HG03175 (cell line): Measurements from ENCODE around the gene DTL.

Experiments used
- ATAC-seq: cut with Tn5 transposase; IDR thresholded peaks from one replicate; pipeline ENCODE4 v1.9.1; 2021; ENCODE audit warnings: mild to moderate bottlenecking, moderate library complexity; ENCODE audit not compliant: unreplicated experiment

Gene DTL

DNA sequence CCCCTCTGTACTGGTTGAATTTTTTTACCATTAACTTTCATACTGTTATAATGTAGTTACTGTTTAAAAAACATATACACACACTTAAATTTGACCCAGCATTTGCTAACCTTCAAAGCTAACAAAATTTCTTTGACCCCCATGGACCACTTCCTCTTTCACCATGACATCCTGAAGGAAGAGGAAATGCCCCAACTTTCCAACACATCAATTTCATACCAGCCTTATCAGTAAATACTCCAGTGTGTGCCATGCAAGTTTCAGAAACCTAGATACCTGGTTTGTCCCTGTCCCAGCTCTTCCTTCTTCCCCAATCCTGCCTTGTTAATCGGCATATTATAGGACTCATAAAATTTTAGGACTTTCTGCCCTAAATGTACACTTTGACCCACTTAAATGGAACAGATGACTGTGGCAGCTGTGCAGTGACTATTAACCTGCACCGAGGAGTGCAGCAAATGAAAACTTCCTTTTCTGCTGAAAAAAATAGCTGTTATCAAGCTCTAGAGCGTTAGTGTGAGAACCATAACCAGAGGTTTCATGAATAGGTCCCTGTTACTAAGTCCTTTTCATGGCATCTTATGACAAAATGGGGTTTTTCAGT lies 54.1 kb downstream of the DTL start:
- ATAC-seq = no peak

- ATAC-seq = no peak
Observed at GRCh38 chr1:212091438-212092121, 56.0 kb downstream of the DTL start.

GRCh38 chr1:212097360-212097759 lies 61.8 kb downstream of the DTL start:
- no peak for ATAC-seq

DNA sequence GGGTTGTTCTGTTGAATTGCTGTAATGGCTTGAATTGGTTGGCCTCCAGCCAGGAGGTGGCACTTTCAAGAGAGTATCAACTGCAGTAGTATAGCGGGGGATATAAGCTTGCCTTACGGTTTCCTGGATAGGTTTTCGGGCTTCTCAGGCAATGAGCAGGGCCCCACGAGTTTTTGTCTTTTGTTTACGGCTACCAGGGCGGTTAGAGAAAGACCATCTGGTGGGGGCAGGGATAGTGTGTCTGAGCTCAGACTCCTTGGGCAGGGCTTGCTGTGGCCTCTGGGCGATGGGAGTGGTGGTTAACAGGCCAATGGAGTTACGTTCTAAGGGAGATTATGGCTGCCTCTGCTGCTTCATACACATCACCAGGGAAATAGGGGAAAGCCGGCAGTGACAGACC lies 62.8 kb downstream of the DTL start:
- no peak for ATAC-seq

DNA sequence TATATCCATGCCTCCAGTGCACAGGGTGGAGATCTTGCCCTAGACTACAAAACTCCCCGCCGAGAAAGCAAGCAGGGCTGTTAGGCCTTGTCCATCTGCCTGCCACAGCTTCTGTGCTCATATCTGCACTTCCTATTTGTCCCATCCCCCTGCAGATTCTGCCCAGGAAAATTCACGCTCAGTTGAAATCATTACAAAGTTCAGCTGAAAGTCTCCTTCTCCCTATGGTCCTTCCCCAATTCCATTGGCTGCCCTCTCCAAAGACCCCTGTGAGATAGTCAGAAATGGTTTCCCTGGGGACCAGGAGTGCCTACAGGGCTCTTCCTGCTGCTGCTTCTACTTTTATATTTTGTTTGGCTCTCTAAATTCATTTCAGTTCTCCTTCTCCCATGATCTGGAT lies 63.2 kb downstream of the DTL start:
- no peak for ATAC-seq

DNA sequence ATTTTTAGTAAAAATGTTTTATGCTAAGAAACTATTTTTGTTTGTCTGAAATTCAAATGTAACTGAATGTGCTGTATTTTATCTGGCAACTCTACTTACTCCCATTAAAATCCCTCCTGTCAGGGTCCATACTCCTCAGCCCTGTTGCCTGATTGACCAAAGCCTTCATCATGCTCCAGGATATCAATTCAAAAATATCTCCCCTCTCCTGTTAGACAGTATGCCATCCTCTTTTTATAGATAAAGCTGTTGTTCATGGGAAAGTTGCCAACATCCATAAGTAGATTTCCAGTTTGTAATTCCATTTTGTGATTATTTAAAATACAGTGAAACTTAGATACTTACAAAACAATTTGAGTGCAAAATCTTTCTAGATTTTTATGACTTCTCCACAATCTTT lies 65.7 kb downstream of the DTL start:
- no peak for ATAC-seq

DNA sequence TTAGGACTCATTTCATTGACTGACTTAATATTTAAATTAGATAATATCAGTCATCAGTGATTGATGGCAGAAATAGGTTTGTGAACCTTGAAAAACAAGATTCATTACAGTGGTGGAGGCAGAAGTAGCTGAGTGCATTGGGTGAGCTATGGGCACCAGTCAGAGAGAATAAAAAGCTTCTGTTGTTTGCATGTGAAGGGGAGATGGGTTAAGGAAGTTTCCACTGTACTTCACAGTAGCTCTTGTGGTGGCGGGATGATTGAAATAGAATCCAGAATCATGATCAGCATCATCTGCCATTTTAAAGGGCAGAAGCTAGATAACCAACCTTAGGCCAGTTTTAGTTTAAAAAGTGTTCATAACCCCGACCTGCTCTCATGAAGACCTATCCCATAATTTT lies 66.2 kb downstream of the DTL start:
- ATAC-seq = no peak

DNA sequence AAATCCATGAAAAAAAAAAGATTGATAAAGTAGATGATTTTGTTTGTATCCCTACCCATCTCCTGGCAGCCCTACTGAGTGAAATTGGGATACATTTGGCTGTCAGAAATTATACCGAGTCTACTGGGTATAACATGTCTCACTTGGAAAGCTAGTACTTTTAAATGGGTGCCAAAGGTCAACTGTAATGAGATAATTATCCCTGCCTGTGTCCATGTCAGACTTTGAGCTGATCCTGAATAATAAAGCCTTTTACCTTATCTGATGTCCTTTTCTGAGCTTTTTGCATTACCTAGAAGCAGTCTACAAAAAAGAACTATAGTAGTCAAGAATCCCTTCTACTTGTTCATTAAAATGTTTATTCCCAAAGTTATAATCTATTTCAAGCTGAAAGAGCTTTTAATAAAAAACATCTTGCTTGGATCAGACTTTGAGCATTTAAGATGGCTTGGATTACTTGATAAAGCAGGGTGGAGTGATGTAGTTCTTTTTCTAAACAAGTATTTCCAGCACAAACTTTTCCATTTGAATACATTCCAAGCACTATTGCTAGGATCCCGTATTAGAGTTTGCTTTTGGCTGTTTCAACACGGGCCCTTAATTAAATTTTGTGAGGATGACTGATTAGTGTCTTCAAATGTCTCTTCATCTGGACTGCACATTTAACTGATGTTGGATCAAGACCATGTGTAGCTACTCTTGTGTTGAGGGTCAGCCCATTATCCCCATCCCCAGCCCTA lies 69.2 kb downstream of the DTL start:
- ATAC-seq = no peak

DNA sequence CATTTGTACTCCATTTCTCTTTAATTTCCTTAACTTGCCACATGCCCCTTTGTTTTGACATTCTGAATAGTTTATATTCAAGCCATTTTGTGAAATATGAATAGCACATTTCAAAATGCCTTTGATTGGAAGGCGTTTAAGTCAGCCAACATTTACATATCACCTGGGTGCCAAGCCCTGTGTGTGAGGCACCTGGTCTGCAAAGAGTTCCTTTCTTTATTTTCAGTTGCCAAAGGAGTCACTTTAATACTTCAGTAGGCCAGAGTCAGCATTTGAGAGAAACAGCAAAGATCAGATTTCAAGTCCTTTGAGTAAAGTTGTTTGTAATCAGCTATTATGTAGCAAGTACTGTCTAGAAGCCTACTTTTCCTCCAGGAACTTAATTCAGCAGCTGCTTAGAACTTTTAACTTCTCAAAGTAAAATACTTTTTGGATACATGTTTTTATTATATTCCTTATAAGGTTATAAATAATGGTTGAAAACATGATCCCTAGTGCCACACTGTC lies 70.8 kb downstream of the DTL start:
- no peak for ATAC-seq

DNA sequence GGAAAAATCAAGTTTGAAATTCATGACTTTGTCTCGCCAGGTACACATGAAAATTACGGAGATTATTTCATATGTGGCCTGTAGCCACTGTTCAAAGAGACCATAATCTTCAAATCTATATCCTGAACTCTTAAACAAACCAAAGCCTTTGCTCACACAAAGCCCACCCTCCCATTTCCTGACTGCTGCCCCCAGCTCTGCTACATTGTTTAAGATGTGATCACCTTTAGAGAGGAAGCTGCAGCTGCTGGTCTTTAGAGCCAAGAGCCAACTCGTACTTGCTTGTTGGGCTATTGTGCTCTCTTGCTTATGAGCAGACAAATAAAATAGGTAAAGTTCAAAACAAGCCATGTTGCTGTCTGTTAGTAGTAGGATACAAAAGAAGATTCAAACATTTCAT lies 71.9 kb downstream of the DTL start:
- no peak for ATAC-seq

DNA sequence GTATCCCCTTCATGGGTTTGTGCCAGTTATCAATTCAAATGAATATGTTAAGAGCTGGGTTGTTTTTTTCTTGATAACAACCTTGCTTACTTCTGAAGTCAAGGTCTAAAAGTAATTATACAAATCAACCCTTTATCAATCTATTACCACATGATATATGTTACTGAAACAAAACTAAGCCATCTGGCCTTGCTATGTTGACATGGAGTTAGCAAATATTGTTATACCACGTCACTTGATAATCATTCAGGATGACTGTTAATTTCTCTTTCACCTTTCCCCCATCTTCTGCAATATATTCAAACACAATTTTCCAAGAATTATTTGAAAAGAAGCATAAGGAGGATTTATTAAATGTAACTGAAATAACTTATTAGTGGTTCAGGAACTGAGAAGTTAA lies 72.6 kb downstream of the DTL start:
- ATAC-seq = no peak

GRCh38 chr1:212108981-212109380 lies 73.4 kb downstream of the DTL start:
- ATAC-seq = no peak

DNA sequence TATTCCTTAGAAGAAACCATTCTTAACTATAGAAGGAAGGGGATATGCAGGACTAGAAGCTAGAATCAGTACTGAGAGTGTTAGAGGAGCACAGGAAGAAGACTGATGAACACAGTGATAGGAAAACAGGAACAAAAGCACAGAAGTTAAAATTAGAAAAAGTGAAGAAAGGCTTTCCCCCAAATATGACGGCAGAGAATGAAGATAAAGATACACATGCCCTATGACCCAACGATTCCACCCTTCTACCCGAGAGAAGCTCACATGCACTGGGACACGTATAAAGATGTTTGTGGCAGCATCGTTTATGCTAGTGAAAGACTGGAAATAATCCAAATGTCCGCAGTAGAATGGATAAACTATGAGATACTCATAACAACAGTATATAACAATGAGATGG lies 74.2 kb downstream of the DTL start:
- no peak for ATAC-seq

- no peak for ATAC-seq
Observed at GRCh38 chr1:212110617-212111016, 75.1 kb downstream of the DTL start.

- ATAC-seq = no peak
Observed at GRCh38 chr1:212111536-212111935, 76.0 kb downstream of the DTL start.

DNA sequence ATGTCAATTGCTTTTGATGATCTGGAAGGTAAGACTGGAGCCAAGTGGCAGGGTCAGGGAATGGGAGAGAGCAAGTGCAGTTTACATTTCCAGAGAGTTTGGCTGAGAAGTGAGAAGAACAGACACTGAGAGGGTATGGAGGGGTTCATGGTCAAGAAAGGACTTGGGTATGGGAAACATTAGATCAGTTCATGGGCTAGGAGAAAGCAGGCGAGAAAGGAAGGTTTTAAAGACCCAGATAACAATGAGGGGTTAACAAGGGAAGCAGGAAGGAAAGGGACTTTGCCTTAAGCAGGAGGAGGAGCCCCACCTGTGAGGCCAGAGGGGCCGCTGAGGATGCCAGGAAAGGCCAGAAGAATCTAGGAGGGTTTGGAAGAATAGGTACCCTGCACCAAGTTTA lies 78.2 kb downstream of the DTL start:
- ATAC-seq = no peak

DNA sequence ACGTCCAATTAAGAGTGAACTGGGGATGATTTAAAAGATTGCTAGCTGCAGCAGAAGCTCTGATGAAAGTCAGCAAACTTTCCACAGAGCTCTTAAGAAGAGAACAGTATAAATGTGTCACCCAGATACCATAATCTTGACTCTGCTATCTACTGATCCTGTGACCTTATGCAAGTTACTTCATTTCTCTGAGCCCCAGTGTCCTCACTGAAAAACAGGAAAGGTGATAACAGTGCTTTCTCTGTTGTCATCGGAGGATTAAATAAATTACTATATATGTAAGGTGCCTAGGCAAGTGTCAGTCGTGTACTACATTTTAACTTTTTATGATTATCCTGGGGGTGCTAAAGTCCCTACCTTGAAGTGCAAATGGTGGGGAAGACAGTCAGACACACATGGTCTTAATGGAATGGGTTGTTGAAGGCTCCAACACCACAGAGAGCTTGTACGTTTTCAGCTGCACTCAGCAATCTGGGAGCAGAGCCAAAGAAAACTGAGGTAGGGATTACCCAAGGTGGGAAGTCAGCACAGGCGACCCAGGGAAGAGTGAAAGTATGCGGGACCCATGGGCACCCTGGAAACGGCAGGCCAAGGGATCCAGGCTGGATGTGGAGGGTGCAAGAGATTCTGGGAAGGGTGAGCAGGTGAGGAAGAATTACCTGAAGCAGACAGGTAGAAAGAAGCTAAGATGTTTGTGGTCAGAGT lies 82.8 kb downstream of the DTL start:
- no peak for ATAC-seq

- peak; percentile 43 for ATAC-seq
Observed at GRCh38 chr1:212118872-212119260, 83.3 kb downstream of the DTL start.

- ATAC-seq = peak; percentile 25
Observed at GRCh38 chr1:212119397-212119837, 83.9 kb downstream of the DTL start.

GRCh38 chr1:212119863-212120262 lies 84.3 kb downstream of the DTL start:
- no peak for ATAC-seq

GRCh38 chr1:212121779-212122178 lies 86.2 kb downstream of the DTL start:
- no peak for ATAC-seq
